ENCODE results near the gene NPDC1. TPM values are rescaled to one million over a fixed set of nuclear protein-coding genes. Genes with fewer than 3 reads are reported as not detected.

Gene NPDC1
- total RNA-seq, 3 donors from 2014 or later = 21.9 to 63.9 (median 63.1) TPM

DNA sequence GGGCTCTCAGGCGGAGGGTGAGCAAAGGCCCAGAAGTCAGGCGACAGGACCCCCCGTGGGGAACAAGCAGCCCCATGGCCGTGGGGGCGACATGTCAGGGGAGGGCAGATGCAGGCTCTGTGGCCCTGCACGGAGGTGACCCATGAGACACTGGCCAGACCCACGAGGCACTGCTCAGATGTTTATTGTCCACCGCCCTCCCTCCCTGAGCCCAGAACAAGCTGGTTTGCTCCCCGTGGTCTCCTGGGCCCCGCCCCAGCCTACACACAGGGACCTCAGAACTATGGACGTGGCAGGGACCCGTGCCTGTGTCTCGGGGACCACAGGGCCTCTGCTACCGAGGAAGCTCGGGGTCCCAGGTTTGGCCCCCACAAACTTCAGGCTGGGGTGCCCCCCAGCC is 16.0 kb downstream of the NPDC1 start:
- no peaks in the 10 kb centered on the region for H3K9me3 ChIP-seq
- H3K27ac ChIP-seq = no peak overlapping the region
- no peaks in the 10 kb centered on the region for H3K27me3 ChIP-seq
- no peak overlapping the region for H3K4me3 ChIP-seq
- no peak for TF ChIP-seq POLR2AphosphoS5 (IDR thresholded peaks at IDR 0.05)
- TF ChIP-seq, protein P1, sequence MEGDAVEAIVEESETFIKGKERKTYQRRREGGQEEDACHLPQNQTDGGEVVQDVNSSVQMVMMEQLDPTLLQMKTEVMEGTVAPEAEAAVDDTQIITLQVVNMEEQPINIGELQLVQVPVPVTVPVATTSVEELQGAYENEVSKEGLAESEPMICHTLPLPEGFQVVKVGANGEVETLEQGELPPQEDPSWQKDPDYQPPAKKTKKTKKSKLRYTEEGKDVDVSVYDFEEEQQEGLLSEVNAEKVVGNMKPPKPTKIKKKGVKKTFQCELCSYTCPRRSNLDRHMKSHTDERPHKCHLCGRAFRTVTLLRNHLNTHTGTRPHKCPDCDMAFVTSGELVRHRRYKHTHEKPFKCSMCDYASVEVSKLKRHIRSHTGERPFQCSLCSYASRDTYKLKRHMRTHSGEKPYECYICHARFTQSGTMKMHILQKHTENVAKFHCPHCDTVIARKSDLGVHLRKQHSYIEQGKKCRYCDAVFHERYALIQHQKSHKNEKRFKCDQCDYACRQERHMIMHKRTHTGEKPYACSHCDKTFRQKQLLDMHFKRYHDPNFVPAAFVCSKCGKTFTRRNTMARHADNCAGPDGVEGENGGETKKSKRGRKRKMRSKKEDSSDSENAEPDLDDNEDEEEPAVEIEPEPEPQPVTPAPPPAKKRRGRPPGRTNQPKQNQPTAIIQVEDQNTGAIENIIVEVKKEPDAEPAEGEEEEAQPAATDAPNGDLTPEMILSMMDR (IDR thresholded peaks at IDR 0.05) = no peak
- TF ChIP-seq POLR2A (IDR thresholded peaks at IDR 0.05) = no peak
- H3K36me3 ChIP-seq = no peaks in the 10 kb centered on the region
- intact Hi-C loops (cut with DNase I; ENCODE audit: low total_unique reads) = no loop called here
- H3K4me1 ChIP-seq = peaks cover 20 to 35% of the 10 kb centered on the region in 2 donors
- no peak for DNase-seq (ENCODE audit: low spot score in 2 of 2)

DNA sequence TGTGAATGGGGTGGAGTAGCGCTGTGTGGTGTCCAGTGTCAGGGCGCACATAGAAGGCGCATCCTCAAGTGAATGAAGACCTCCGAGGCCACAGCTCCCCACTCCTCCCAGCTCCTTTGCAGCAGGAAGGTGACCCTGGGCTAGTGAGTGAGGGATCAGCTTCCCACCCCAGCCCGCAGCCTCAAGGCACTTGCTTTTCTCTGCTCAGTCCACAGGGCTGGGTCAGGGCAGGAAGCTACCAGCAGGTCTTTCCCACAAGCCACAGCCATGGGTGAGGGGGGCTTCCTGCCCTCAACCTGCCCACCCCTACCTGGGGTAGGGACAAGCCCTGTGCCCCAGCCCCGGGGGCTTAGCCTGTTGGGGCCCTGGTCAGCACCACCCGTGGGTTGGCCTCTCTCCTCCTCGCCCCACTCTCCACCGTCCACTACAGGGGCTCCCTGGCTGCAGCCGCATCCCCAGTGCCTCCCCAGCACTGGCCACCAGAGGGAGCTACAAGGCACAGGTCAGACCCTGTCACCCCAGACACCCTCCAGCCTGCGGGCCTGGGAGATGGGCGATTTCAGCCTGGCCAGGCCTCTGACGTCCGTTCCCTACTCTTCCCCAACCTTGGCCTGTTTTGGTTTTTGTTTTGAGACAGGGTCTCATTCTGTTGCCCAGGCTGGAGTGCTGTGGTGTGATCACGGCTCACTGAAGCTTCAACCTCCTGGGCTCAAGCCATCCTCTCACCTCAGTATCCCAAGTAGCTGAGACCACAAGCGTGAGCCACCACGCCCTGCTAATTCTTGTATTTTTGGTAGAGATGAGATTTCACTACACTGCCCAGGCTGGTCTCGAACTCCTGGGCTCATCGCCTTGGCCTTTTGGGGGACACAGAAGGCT is 16.7 kb downstream of the NPDC1 start:
- H3K4me3 ChIP-seq = peak overlapping the region; percentile 49 to 88 (median 66)
- peak in 1 of 2 donors; percentile 69 for DNase-seq (ENCODE audit: low spot score in 2 of 2)
- TF ChIP-seq, protein P1 (IDR thresholded peaks at IDR 0.05) = peak; percentile 60 to 84 (median 76)
- TF ChIP-seq POLR2A (IDR thresholded peaks at IDR 0.05) (no peak), POLR2AphosphoS5 (IDR thresholded peaks at IDR 0.05) (no peak)
- no peaks in the 10 kb centered on the region for H3K36me3 ChIP-seq
- no peak overlapping the region for H3K27ac ChIP-seq
- H3K9me3 ChIP-seq = no peaks in the 10 kb centered on the region
- H3K27me3 ChIP-seq = no peaks in the 10 kb centered on the region
- peaks cover 12 to 27% of the 10 kb centered on the region in 2 donors for H3K4me1 ChIP-seq
- intact Hi-C loops (cut with DNase I; ENCODE audit: low total_unique reads) = no loop called here

DNA sequence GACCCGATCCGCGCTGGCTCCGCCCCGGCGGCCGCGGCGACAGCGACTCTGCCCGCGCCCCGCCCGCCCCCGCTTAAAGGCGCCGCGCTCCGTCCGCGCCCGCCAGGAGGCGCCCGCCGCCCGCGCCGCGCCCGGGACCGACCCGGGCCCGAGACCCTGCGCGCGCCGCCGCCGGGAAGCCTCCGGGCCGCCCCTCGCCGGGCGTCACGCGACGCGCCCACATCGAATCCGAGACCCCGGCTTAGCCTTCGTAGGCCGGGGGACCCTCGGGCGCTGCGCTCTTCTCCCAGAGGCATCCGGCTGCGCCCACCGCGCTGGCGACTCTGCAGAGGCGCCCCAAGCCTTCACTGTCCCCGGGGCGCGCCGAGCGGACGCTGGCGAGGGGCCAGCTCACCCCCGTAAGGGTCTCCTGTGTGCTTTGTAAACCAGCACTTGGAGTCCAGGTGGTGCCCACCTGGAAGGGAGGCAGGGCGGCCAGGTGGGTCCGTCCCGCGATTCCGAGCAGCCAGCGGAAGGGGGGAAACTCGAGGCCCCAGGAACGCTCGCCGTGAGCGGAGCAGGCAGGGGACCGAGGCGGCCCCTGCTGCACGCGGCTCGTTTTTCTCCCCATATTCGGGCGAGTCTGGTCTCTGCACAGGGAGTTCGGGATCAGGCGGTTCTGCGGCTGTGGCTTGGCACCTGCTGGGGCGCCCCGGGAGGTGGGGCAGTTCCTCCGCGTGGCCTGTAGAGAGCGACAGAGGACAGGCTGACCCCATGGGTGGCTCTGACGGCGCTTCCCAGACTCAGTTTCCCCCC is 17.5 kb downstream of the NPDC1 start:
- intact Hi-C loops (cut with DNase I; ENCODE audit: low total_unique reads) = no loop called here
- Histone ChIP-seq H3K27me3 (no peaks in the 10 kb centered on the region), H3K4me3 (peak overlapping the region; percentile 49 to 88 (median 66)), H3K27ac (peak overlapping the region; percentile 30 to 74), H3K4me1 (peaks cover 12 to 27% of the 10 kb centered on the region in 2 donors), H3K9me3 (no peaks in the 10 kb centered on the region), H3K36me3 (no peaks in the 10 kb centered on the region)
- TF ChIP-seq, protein P1 (IDR thresholded peaks at IDR 0.05) = peak; percentile 30 to 53 (median 33)
- TF ChIP-seq POLR2A (IDR thresholded peaks at IDR 0.05) (no peak), POLR2AphosphoS5 (IDR thresholded peaks at IDR 0.05) (no peak)
- DNase-seq (ENCODE audit: low spot score in 2 of 2) = peak in 1 of 2 donors; percentile 73

DNA sequence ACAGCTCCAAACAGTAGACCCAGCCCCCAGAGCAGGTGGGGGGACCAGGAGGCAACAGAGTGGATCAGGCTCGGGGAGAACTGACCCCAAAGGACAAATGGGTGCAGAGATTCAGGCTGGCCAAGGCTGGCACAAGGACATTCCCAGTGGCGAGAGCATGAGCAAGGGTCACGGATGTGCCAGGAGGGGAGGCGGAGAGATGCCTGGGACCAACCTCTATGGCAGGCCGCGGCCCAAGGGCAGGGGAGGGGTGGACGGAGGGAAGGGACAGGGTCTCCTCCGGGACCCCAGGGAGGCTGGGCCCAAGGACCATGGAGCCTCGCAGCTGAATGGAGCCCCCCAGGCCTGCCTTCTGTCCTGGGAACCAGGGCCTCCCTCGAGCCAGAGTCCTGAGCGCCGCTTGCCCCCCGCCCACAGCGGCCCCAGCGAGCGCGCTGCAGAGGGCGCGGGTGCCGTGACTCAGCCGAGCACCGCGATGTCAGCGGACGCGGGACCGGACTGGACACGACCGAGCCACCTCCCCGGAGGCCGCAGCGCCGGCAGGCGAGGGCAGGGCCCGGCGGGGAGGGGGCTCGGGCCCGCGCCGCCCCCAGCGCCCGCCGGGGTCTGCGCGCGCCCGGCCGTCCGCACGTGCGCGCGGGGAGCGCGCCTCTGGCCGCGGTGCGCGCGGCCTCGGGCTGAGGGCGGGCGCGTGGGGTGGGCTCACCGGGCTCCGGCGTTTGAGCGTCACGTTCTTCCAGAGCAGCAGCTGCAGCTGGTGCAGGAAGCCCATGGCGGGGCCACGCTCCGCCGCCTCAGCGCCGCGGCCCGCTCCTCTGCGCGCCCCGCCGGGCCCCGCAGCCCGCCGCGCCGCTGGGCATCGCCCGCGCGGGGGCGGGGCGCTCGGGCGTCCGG is 18.4 kb downstream of the NPDC1 start, which contains the start of gene ABCA2:
ABCA2 (minus strand) TSS at position 869 of the 894 bp plus-strand sequence; CDS start at position 772, 97 bp downstream.
- DNase-seq (ENCODE audit: low spot score in 2 of 2) = no peak
- peaks cover 12 to 27% of the 10 kb centered on the region in 2 donors for H3K4me1 ChIP-seq
- intact Hi-C loops (cut with DNase I; ENCODE audit: low total_unique reads) = no loop called here

More for the DNA sequence above, 18.4 kb downstream of the NPDC1 start, which contains the start of gene ABCA2:
- peak within 1 kb of the TSS; percentile 49 to 88 (median 66) for H3K4me3 ChIP-seq
- no peaks in the 10 kb centered on the region for H3K36me3 ChIP-seq
- no peaks in the 10 kb centered on the region for H3K27me3 ChIP-seq
- H3K27ac ChIP-seq = peak within 1 kb of the TSS; percentile 55 to 77
- no peak for TF ChIP-seq POLR2A (IDR thresholded peaks at IDR 0.05)
- no peak for TF ChIP-seq POLR2AphosphoS5 (IDR thresholded peaks at IDR 0.05)
- TF ChIP-seq, protein P1 (IDR thresholded peaks at IDR 0.05) = no peak
- H3K9me3 ChIP-seq = no peaks in the 10 kb centered on the region

Data from breast epithelium (tissue), 4 donors.